IMR-90 (cell line): Measurements from ENCODE around the gene HNRNPR. TPM values are rescaled to one million over a fixed set of nuclear protein-coding genes. Genes with fewer than 3 reads are reported as not detected.
A peak's percentile ranks its signal among the peaks of the same experiment; 100 is the strongest.

Source experiments
- ATAC-seq: fragments of 200-7000 bp; cut with Tn5 transposase; 2 replicates; pipeline ENCODE4 v1.9.1; 2020; ENCODE audit warnings: low read depth, mild to moderate bottlenecking, moderate library complexity
- BruUV-seq: library from RNA; stranded (reverse); fragments of 400-500 nt; replicated peaks from 2 replicates; lab custom pipeline; 2021; lab: Mats Ljungman, UMichigan
- CTCF ChIA-PET: fragments of 300-600 bp; formaldehyde crosslinking; extraction: SDS; loops from one replicate; lab custom pipeline; 2021; ENCODE audit warnings: antibody characterized with exemption; lab: Yijun Ruan, JAX
- POLR2A ChIA-PET: fragments of 300-600 bp; sonication (Branson Sonifier 250); formaldehyde crosslinking; loops from one replicate; lab custom pipeline; 2022; ENCODE audit warnings: antibody characterized with exemption; ENCODE audit not compliant: unreplicated experiment; lab: Charles Lee
- DNase-seq: peaks from one replicate; pipeline ENCODE4 v3.0.0; 2013
- H2AFZ ChIP-seq: replicated peaks from 2 replicates; pipeline ENCODE3; 2013; ENCODE audit warnings: low read length, mild to moderate bottlenecking; ENCODE audit not compliant: poor library complexity
- H2AK5ac ChIP-seq: 2 replicates; pipeline ENCODE4 v1.6.1; 2013; ENCODE audit warnings: low read depth, low read length, inconsistent platforms
- H2AK9ac ChIP-seq: replicated peaks from 2 replicates; pipeline ENCODE3; 2013; ENCODE audit warnings: mild to moderate bottlenecking, low read depth, low read length, moderate library complexity; ENCODE audit not compliant: poor library complexity
- H2BK120ac ChIP-seq: 2 replicates; pipeline ENCODE4 v1.6.1; 2013; ENCODE audit warnings: low read depth, low read length, inconsistent platforms
- H2BK15ac ChIP-seq: 3 replicates; pipeline ENCODE4 v1.6.1; 2013; ENCODE audit warnings: low read depth, low read length, inconsistent platforms
- H2BK20ac ChIP-seq: 2 replicates; pipeline ENCODE4 v1.6.1; 2013; ENCODE audit warnings: low read depth, mild to moderate bottlenecking, inconsistent platforms, low read length, moderate library complexity
- H2BK5ac ChIP-seq: 2 replicates; pipeline ENCODE4 v1.6.1; 2013; ENCODE audit warnings: mild to moderate bottlenecking, low read depth, low read length, inconsistent platforms; ENCODE audit not compliant: poor library complexity, severe bottlenecking
- H3K14ac ChIP-seq: replicated peaks from 2 replicates; pipeline ENCODE4 v1.6.1; 2013; ENCODE audit warnings: low read depth, low read length, inconsistent platforms
- H3K18ac ChIP-seq: 2 replicates; pipeline ENCODE4 v1.6.1; 2013; ENCODE audit warnings: low read depth, low read length, control low read depth
- H3K23ac ChIP-seq: 2 replicates; pipeline ENCODE4 v1.6.1; 2013; ENCODE audit warnings: low read depth, low read length, inconsistent platforms
- H3K27ac ChIP-seq: 2 replicates; pipeline ENCODE4 v1.5.1; 2013; ENCODE audit warnings: mild to moderate bottlenecking, control low read depth, low read length; ENCODE audit not compliant: insufficient read depth
- H3K27me3 ChIP-seq: 2 replicates; pipeline ENCODE4 v1.6.1; 2013; ENCODE audit warnings: low read length; ENCODE audit not compliant: control insufficient read depth, insufficient read depth
- H3K36me3 ChIP-seq: 2 replicates; pipeline ENCODE4 v1.6.1; 2013; ENCODE audit warnings: low read length, mixed read lengths; ENCODE audit not compliant: control insufficient read depth, insufficient read depth
- H3K4ac ChIP-seq: 2 replicates; pipeline ENCODE4 v1.6.1; 2013; ENCODE audit warnings: low read depth, low read length, inconsistent platforms
- H3K4me1 ChIP-seq: 2 replicates; pipeline ENCODE4 v1.6.1; 2013; ENCODE audit warnings: low read length, mixed read lengths; ENCODE audit not compliant: control insufficient read depth, insufficient read depth
- H3K4me2 ChIP-seq: 2 replicates; pipeline ENCODE4 v1.6.1; 2013; ENCODE audit warnings: low read depth, mild to moderate bottlenecking, control low read depth, low read length, moderate library complexity
- H3K4me3 ChIP-seq: 2 replicates; pipeline ENCODE4 v1.5.1; 2013; ENCODE audit warnings: low read depth, mild to moderate bottlenecking, control low read depth, low read length, moderate library complexity; ENCODE audit not compliant: insufficient read depth
- H3K56ac ChIP-seq: 2 replicates; pipeline ENCODE4 v1.6.1; 2013; ENCODE audit warnings: low read length, inconsistent platforms; ENCODE audit not compliant: insufficient read depth; ENCODE audit errors: extremely low read depth
- H3K79me1 ChIP-seq, 2 experiments: 2 replicates each; pipeline ENCODE4 v1.6.1; 2013; ENCODE audit warnings: low read length in 2 of 2, inconsistent platforms in 1 of 2, low read depth in 1 of 2
- H3K9ac ChIP-seq: 2 replicates; pipeline ENCODE4 v1.6.1; 2013; ENCODE audit warnings: low read depth, low read length, control low read depth
- H3K9me1 ChIP-seq: 2 replicates; pipeline ENCODE4 v1.6.1; 2013; ENCODE audit warnings: low read length, inconsistent platforms; ENCODE audit not compliant: insufficient read depth
- H3K9me3 ChIP-seq: 2 replicates; pipeline ENCODE4 v1.6.1; 2013; ENCODE audit warnings: low read length; ENCODE audit not compliant: control insufficient read depth, insufficient read depth
- H4K20me1 ChIP-seq: 2 replicates; pipeline ENCODE4 v1.6.1; 2013; ENCODE audit warnings: low read length, inconsistent platforms; ENCODE audit not compliant: insufficient read depth
- H4K5ac ChIP-seq: 2 replicates; pipeline ENCODE4 v1.6.1; 2013; ENCODE audit warnings: mild to moderate bottlenecking, low read depth, low read length, control low read depth
- H4K8ac ChIP-seq, 2 experiments: 2 replicates each; pipeline ENCODE4 v1.6.1; 2013; ENCODE audit warnings: low read depth in 2 of 2, low read length in 2 of 2, control low read depth in 1 of 2, inconsistent platforms in 1 of 2
- H4K91ac ChIP-seq: 2 replicates; pipeline ENCODE4 v1.6.1; 2013; ENCODE audit warnings: low read depth, low read length, inconsistent platforms; ENCODE audit not compliant: insufficient read depth
- BHLHE40 ChIP-seq: fragments of 150-350 bp; IDR thresholded peaks from 2 replicates; pipeline ENCODE4 v1.6.1; 2016; ENCODE audit warnings: mild to moderate bottlenecking, low read depth, low read length
- CEBPB ChIP-seq: IDR thresholded peaks from 2 replicates; pipeline ENCODE4 v1.6.1; 2012; ENCODE audit warnings: low read depth, low read length, improper control_type of control experiment
- CHD1 ChIP-seq: IDR thresholded peaks from 2 replicates; pipeline ENCODE4 v1.6.1; 2012; ENCODE audit warnings: low read depth, low read length, improper control_type of control experiment
- CTCF ChIP-seq: conservative IDR thresholded peaks from 2 replicates; pipeline ENCODE4 v1.5.1; 2012; ENCODE audit warnings: mild to moderate bottlenecking, low read depth, low read length, improper control_type of control experiment
- ELK1 ChIP-seq: fragments of 150-350 bp; IDR thresholded peaks from 2 replicates; pipeline ENCODE4 v1.6.1; 2016; ENCODE audit warnings: low read depth, mild to moderate bottlenecking, low read length, moderate library complexity, borderline replicate concordance
- FOS ChIP-seq: fragments of 150-350 bp; IDR thresholded peaks from 2 replicates; pipeline ENCODE4 v1.6.1; 2016; ENCODE audit warnings: low read depth, low read length
- MAFK ChIP-seq: IDR thresholded peaks from 2 replicates; pipeline ENCODE4 v1.6.1; 2012; ENCODE audit warnings: low read depth, low read length, improper control_type of control experiment
- MAZ ChIP-seq: IDR thresholded peaks from 2 replicates; pipeline ENCODE4 v1.6.1; 2012; ENCODE audit warnings: low read depth, mild to moderate bottlenecking, low read length, improper control_type of control experiment, moderate library complexity, borderline replicate concordance
- MXI1 ChIP-seq: IDR thresholded peaks from 2 replicates; pipeline ENCODE4 v1.6.1; 2012; ENCODE audit warnings: low read depth, mild to moderate bottlenecking, low read length, moderate library complexity, borderline replicate concordance
- NFE2L2 ChIP-seq: fragments of 150-350 bp; IDR thresholded peaks from 2 replicates; pipeline ENCODE4 v1.6.1; 2016; ENCODE audit warnings: low read depth, mild to moderate bottlenecking, low read length
- POLR2A ChIP-seq: IDR thresholded peaks from 2 replicates; pipeline ENCODE4 v1.6.1; 2012; ENCODE audit warnings: mild to moderate bottlenecking, low read depth, low read length
- RAD21 ChIP-seq: IDR thresholded peaks from 2 replicates; pipeline ENCODE4 v1.6.1; 2012; ENCODE audit warnings: low read length, improper control_type of control experiment
- RCOR1 ChIP-seq: IDR thresholded peaks from 2 replicates; pipeline ENCODE4 v1.6.1; 2012; ENCODE audit warnings: mild to moderate bottlenecking, low read length, improper control_type of control experiment; ENCODE audit not compliant: insufficient replicate concordance
- RFX5 ChIP-seq: IDR thresholded peaks from 2 replicates; pipeline ENCODE4 v1.8.0; 2012; ENCODE audit warnings: low read depth, mild to moderate bottlenecking, low read length, moderate library complexity
- SMC3 ChIP-seq: fragments of 150-350 bp; IDR thresholded peaks from 2 replicates; pipeline ENCODE4 v1.6.1; 2016; ENCODE audit warnings: low read depth, mild to moderate bottlenecking, antibody characterized with exemption, low read length, moderate library complexity
- whole genome bisulfite sequencing, 2 experiments: methylation state at CpG; one replicate each; pipeline versions ENCODE4 v1.1.5 to v1.1.7; 2013; ENCODE audit warnings: missing lambda C conversion rate in 2 of 2; ENCODE audit not compliant: insufficient read length in 1 of 2; ENCODE audit errors: extremely low coverage in 2 of 2; 5-methylcytosine and 5-hydroxymethylcytosine counted together
- dilution Hi-C: fragments of 300-500 bp; cut with HindIII; formaldehyde crosslinking; loops from one replicate; pipeline ENCODE4 v1.14.3; 2018; ENCODE audit warnings: low sequenced_read_pairs; ENCODE audit not compliant: unreplicated experiment
- in situ Hi-C: fragments of 300-500 bp; cut with MboI; formaldehyde crosslinking; loops from 3 replicates; pipeline ENCODE4 v1.14.3; 2019; ENCODE audit warnings: low sequenced_read_pairs, inconsistent platforms, mixed read lengths
- intact Hi-C: fragments of 100-400 bp; cut with micrococcal nuclease; formaldehyde crosslinking; loops from 2 replicates; pipeline ENCODE4 v1.10.0; 2022
- polyA plus RNA-seq, 3 experiments: library from polyadenylated mRNA; depleted of rRNA; stranded (reverse); fragments of >200 nt; gene quantifications; 2 replicates each; pipeline ENCODE4 v1.2.3, GENCODE V29; 2012; ENCODE audit warnings: low replicate concordance in 1 of 3
- total RNA-seq: library from RNA; depleted of rRNA; stranded (reverse); fragments of >200 nt; gene quantifications from 2 replicates; pipeline ENCODE4 v1.2.3, GENCODE V29; 2012

HNRNPR gene
- total and polyA plus RNA-seq, 2 of the 4 experiments (the other 2 are of a cell fraction), result 99.7 to 111 TPM

- peaks cover 2% of the 10 kb centered on the region for H3K9me1 ChIP-seq
- CTCF ChIA-PET, result interaction anchor here (1.6 kb wide), 1 partner anchor 60 kb away, joined by 6 read pairs; no protein-coding TSS in a partner anchor
- H3K4ac ChIP-seq, result peak overlapping the region; percentile 90
- H3K27ac ChIP-seq, result peak overlapping the region; percentile 83
- H3K4me2 ChIP-seq, result peak overlapping the region; percentile 96
- H3K18ac ChIP-seq, result peak overlapping the region; percentile 51; the same call in 1 of the 2 replicates
- peak overlapping the region; percentile 68 for H4K91ac ChIP-seq
- H2AK9ac ChIP-seq, result peak overlapping the region; percentile 96
- H2BK15ac ChIP-seq, result no peak overlapping the region; the same call in 2 of the 3 replicates
- H3K56ac ChIP-seq, result peak overlapping the region; percentile 57
- H3K27me3 ChIP-seq, result no peaks in the 10 kb centered on the region
- dilution Hi-C loops (no loop called here), intact Hi-C loops (loop anchor here (1.0 to 5.0 kb wide), 4 partner anchors 25 to 189 kb away; partner anchors contain the start of genes ASAP3 and E2F2), in situ Hi-C loops (no loop called here)
- H3K79me1 ChIP-seq, result peaks cover 0 to 3% of the 10 kb centered on the region in 2 experiments; a peak in 1 of 4 replicates
- peak overlapping the region in 1 of 2 experiments; percentile 66; a peak in 2 of 4 replicates for H4K8ac ChIP-seq
- no peaks in the 10 kb centered on the region for H3K9me3 ChIP-seq
- peak overlapping the region; percentile 48 for H2AK5ac ChIP-seq
- peaks cover 48% of the 10 kb centered on the region for H4K20me1 ChIP-seq
- no peaks in the 10 kb centered on the region for H3K36me3 ChIP-seq
- peak overlapping the region; percentile 91 for H2AFZ ChIP-seq
- POLR2A ChIA-PET, result no interaction called here
- no TSS peak for BruUV-seq
- H3K23ac ChIP-seq, result peak overlapping the region; percentile 83
- peak overlapping the region; percentile 93 for H3K4me3 ChIP-seq
- WGBS, 2 experiments, result 0% methylated on average over 12 of the region's 66 CpGs; no CpG with 5 or more reads in 1 of the 2 experiments
- H3K14ac ChIP-seq, result peak overlapping the region; percentile 84
- H2BK5ac ChIP-seq, result peak overlapping the region; percentile 86
- peak overlapping the region; percentile 92 for H3K9ac ChIP-seq
- peak overlapping the region; percentile 51 for H4K5ac ChIP-seq
- peaks cover 4% of the 10 kb centered on the region; the same call in 1 of the 2 replicates for H3K4me1 ChIP-seq
- DNase-seq (peak; percentile 82), ATAC-seq (peak; percentile 9)
- H2BK20ac ChIP-seq, result no peak overlapping the region
- H2BK120ac ChIP-seq, result no peak overlapping the region
- TF ChIP-seq MXI1 (peak; percentile 59; the same call in 1 of the 2 replicates), ELK1 (no peak), POLR2A (peak; percentile 69; the same call in 1 of the 2 replicates), CHD1 (no peak), SMC3 (no peak), CTCF (no peak), MAFK (peak; percentile 5; the same call in 1 of the 2 replicates), FOS (no peak), MAZ (no peak), NFE2L2 (no peak), RFX5 (no peak), RAD21 (no peak), CEBPB (no peak), RCOR1 (no peak), BHLHE40 (no peak)
Measured at GRCh38 chr1:23343221-23344110, 618 bp downstream of the HNRNPR start.
